ENCODE data around the gene ZNF397. TPM values are rescaled to one million over a fixed set of nuclear protein-coding genes. Genes with fewer than 3 reads are reported as not detected.

Gene ZNF397
- total and polyA plus RNA-seq, 2 of the 13 experiments (the other 11 are each of a cell fraction or from before 2014, with no cell fraction given), result 4.7 to 9.4 TPM

GRCh38 chr18:35276267-35276666 lies 35.4 kb downstream of the ZNF397 start:
- no peak overlapping the region for H3K4me2 ChIP-seq (ENCODE audit: low read depth, low read length)
- in situ Hi-C loops (cut with HindIII; ENCODE audit: extremely low pct_ligation_motif_present, low pct_unique_long_range_greater_than_20kb), result no loop called here
- no peak for FAIRE-seq
- H3K4me3 ChIP-seq (replicated peaks in 1 of 3; ENCODE audit: insufficient read depth in 1 of 3, low read depth in 2 of 3, low read length in 3 of 3), result no peak overlapping the region
- CTCF ChIA-PET (ENCODE audit: low intra/inter-chr PET ratio, low total read pairs), result no interaction called here
- no peaks in the 10 kb centered on the region for H3K79me2 ChIP-seq (ENCODE audit: insufficient read depth, low read length)
- TF ChIP-seq ETS1 (CRISPR knock-in tag; IDR thresholded peaks at IDR 0.05), result no peak
- TF ChIP-seq TRIM22 (IDR thresholded peaks at IDR 0.05), result no peak
- no peaks in the 10 kb centered on the region for H3K4me1 ChIP-seq (ENCODE audit: insufficient read depth, low read length)
- no peaks in the 10 kb centered on the region for H3K36me3 ChIP-seq (replicated peaks in 1 of 2; ENCODE audit: control insufficient read depth in 1 of 2, insufficient read depth in 2 of 2, low read length in 2 of 2)
- H4K20me1 ChIP-seq (ENCODE audit: insufficient read depth, low read length), result no peaks in the 10 kb centered on the region
- no peak for DNase-seq (ENCODE audit: low spot score)
- no peak overlapping the region for H3K27ac ChIP-seq (ENCODE audit: extremely low read length, insufficient read depth, low read length)
- H2AFZ ChIP-seq (ENCODE audit: low read length), result no peak overlapping the region
- POLR2A ChIA-PET, result no interaction called here
- intact Hi-C loops (cut with micrococcal nuclease; ENCODE audit: unreplicated experiment), result no loop called here
- H3K27me3 ChIP-seq (ENCODE audit: control insufficient read depth in 1 of 2, insufficient read depth in 2 of 2, low read length in 2 of 2), result no peaks in the 10 kb centered on the region
- no peaks in the 10 kb centered on the region for H3K9me3 ChIP-seq (ENCODE audit: low read length)
- WGBS (ENCODE audit: low lambda C conversion rate), result 87% methylated on average over 3 of the region's 3 CpGs
- H3K9ac ChIP-seq (ENCODE audit: insufficient read depth, low read depth, low read length), result no peak overlapping the region
- BruUV-seq (replicated peaks), result no TSS peak
- no peak for ATAC-seq

GRCh38 chr18:35277633-35278032 lies 36.8 kb downstream of the ZNF397 start:
- DNase-seq (ENCODE audit: low spot score) (no peak), FAIRE-seq (no peak), ATAC-seq (no peak)
- Histone ChIP-seq H3K4me2 (ENCODE audit: low read depth, low read length) (no peak overlapping the region), H3K4me3 (replicated peaks in 1 of 3; ENCODE audit: insufficient read depth in 1 of 3, low read depth in 2 of 3, low read length in 3 of 3) (no peak overlapping the region), H3K9ac (ENCODE audit: insufficient read depth, low read depth, low read length) (no peak overlapping the region), H3K79me2 (ENCODE audit: insufficient read depth, low read length) (no peaks in the 10 kb centered on the region), H4K20me1 (ENCODE audit: insufficient read depth, low read length) (no peaks in the 10 kb centered on the region), H3K4me1 (ENCODE audit: insufficient read depth, low read length) (no peaks in the 10 kb centered on the region), H3K27me3 (ENCODE audit: control insufficient read depth in 1 of 2, insufficient read depth in 2 of 2, low read length in 2 of 2) (no peaks in the 10 kb centered on the region), H3K27ac (ENCODE audit: extremely low read length, insufficient read depth, low read length) (no peak overlapping the region), H2AFZ (ENCODE audit: low read length) (no peak overlapping the region), H3K36me3 (replicated peaks in 1 of 2; ENCODE audit: control insufficient read depth in 1 of 2, insufficient read depth in 2 of 2, low read length in 2 of 2) (0 out of 5 replicates have a peak, but pooled peaks cover 0 to 2% of the 10 kb centered on the region in 2 experiments), H3K9me3 (ENCODE audit: low read length) (no peaks in the 10 kb centered on the region)
- intact Hi-C loops (cut with micrococcal nuclease; ENCODE audit: unreplicated experiment) (no loop called here), in situ Hi-C loops (cut with HindIII; ENCODE audit: extremely low pct_ligation_motif_present, low pct_unique_long_range_greater_than_20kb) (no loop called here)
- no TSS peak for BruUV-seq (replicated peaks)
- ChIA-PET CTCF (ENCODE audit: low intra/inter-chr PET ratio, low total read pairs) (no interaction called here), POLR2A (no interaction called here)
- no peak for TF ChIP-seq ZNF776 (CRISPR knock-in tag; IDR thresholded peaks at IDR 0.05)
- no peak for TF ChIP-seq ZNF772 (CRISPR knock-in tag; IDR thresholded peaks at IDR 0.05)
- no peak for TF ChIP-seq TBP (CRISPR knock-in tag; IDR thresholded peaks at IDR 0.05)
- no peak for TF ChIP-seq FUBP1 (CRISPR knock-in tag; IDR thresholded peaks at IDR 0.05; ENCODE audit: borderline replicate concordance)
- no peak for TF ChIP-seq TRAFD1 (CRISPR knock-in tag; IDR thresholded peaks at IDR 0.05; ENCODE audit: borderline replicate concordance)
- no peak for TF ChIP-seq KDM4B (CRISPR knock-in tag; IDR thresholded peaks at IDR 0.05)
- TF ChIP-seq NFIB (CRISPR knock-in tag; IDR thresholded peaks at IDR 0.05; ENCODE audit: borderline replicate concordance), result no peak
- TF ChIP-seq ZNF691 (CRISPR knock-in tag; IDR thresholded peaks at IDR 0.05; ENCODE audit: borderline replicate concordance, low read depth), result no peak
- TF ChIP-seq SPEN (CRISPR knock-in tag; IDR thresholded peaks at IDR 0.05; ENCODE audit: low read depth), result no peak

All from HepG2 (cell line).